Loucy (cell line): ENCODE measurements around the gene TMEM87B.

ENCODE experiments used
- H2AFZ ChIP-seq: fragments of 200-600 bp; sonication (generic); 2 replicates; pipeline ENCODE4 v1.6.0; 2016; ENCODE audit warnings: antibody characterized with exemption, mild to moderate bottlenecking, low read length, moderate library complexity
- H3F3A ChIP-seq: fragments of 200-600 bp; 2 replicates; pipeline ENCODE4 v1.6.0; 2016; ENCODE audit warnings: antibody characterized with exemption, low read depth, mild to moderate bottlenecking
- H3K27me3 ChIP-seq: fragments of 200-600 bp; sonication (generic); 2 replicates; pipeline ENCODE4 v1.6.1; 2014; ENCODE audit warnings: low read length, mild to moderate bottlenecking; ENCODE audit not compliant: insufficient read depth, poor library complexity, severe bottlenecking
- H3K36me3 ChIP-seq: fragments of 200-600 bp; sonication (generic); 2 replicates; pipeline ENCODE4 v1.6.1; 2016; ENCODE audit warnings: low read length; ENCODE audit not compliant: insufficient read depth
- H3K4me1 ChIP-seq: fragments of 200-600 bp; sonication (generic); 2 replicates; pipeline ENCODE4 v1.5.1; 2014; ENCODE audit warnings: low read length, mild to moderate bottlenecking; ENCODE audit not compliant: insufficient read depth, poor library complexity, severe bottlenecking
- H3K4me2 ChIP-seq: fragments of 200-600 bp; sonication (generic); 2 replicates; pipeline ENCODE4 v1.6.0; 2014; ENCODE audit warnings: antibody characterized with exemption, low read length, low read depth, mild to moderate bottlenecking; ENCODE audit not compliant: poor library complexity, severe bottlenecking
- H3K4me3 ChIP-seq: fragments of 200-600 bp; sonication (generic); 2 replicates; pipeline ENCODE4 v1.5.1; 2014; ENCODE audit warnings: low read length, mild to moderate bottlenecking, mixed read lengths; ENCODE audit not compliant: poor library complexity, severe bottlenecking
- H3K79me2 ChIP-seq: fragments of 200-600 bp; sonication (generic); 2 replicates; pipeline ENCODE4 v1.6.1; 2014; ENCODE audit warnings: low read length; ENCODE audit not compliant: insufficient read depth
- H3K9ac ChIP-seq: fragments of 200-600 bp; sonication (generic); 2 replicates; pipeline ENCODE4 v1.6.0; 2014; ENCODE audit warnings: mild to moderate bottlenecking, low read depth, low read length, moderate library complexity; ENCODE audit not compliant: poor library complexity, severe bottlenecking
- H3K9me2 ChIP-seq: fragments of 200-600 bp; sonication (generic); replicated peaks from 2 replicates; pipeline ENCODE4 v1.6.1; 2016; ENCODE audit warnings: low read depth, low read length, mixed read lengths
- H3K9me3 ChIP-seq: fragments of 200-600 bp; sonication (generic); 2 replicates; pipeline ENCODE4 v1.6.1; 2014; ENCODE audit warnings: mild to moderate bottlenecking, antibody characterized with exemption, low read length, low read depth; ENCODE audit not compliant: insufficient read depth
- H4K20me1 ChIP-seq: fragments of 200-600 bp; sonication (generic); 2 replicates; pipeline ENCODE4 v1.6.0; 2014; ENCODE audit warnings: antibody characterized with exemption, low read length, mild to moderate bottlenecking; ENCODE audit not compliant: insufficient read depth, poor library complexity, severe bottlenecking
- EZH2phosphoT487 ChIP-seq: fragments of 200-600 bp; IDR thresholded peaks from 2 replicates; pipeline ENCODE4 v1.6.1; 2018; ENCODE audit warnings: antibody characterized with exemption, mild to moderate bottlenecking, moderate library complexity, borderline replicate concordance
- TF ChIP-seq, protein P1 (sequence below): fragments of 200-600 bp; sonication (generic); conservative IDR thresholded peaks from 2 replicates; pipeline ENCODE4 v1.5.1; 2014; ENCODE audit warnings: mild to moderate bottlenecking, antibody characterized with exemption, low read length

The TMEM87B gene

DNA sequence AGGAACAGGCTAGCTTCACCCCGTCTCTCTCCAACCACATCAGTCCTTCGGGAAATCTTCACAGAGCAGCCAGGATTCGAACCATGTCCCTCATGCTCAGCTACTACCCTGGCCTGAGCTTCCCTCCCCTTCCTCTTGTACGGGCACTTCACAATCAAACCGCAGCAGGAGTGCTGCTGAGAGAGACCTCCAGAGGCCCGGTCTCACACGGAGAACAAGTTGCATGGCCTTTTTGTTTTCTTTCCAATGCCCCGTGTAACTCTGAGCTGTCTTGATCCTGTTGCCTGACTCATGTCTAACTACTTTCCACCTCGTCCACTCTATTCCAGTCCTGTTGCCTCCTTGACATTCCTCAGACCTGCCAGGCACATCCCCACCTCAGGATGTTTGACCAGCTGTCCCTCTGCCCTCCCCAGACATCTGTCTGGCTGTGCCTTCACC, 108.5 kb downstream of the TMEM87B start:
- no peaks in the 10 kb centered on the region for H4K20me1 ChIP-seq
- H3K9me3 ChIP-seq: no peaks in the 10 kb centered on the region
- H3K9ac ChIP-seq: no peak overlapping the region
- H3K9me2 ChIP-seq: no peaks in the 10 kb centered on the region
- no peak overlapping the region for H3K4me2 ChIP-seq
- no peaks in the 10 kb centered on the region for H3K27me3 ChIP-seq
- H3K36me3 ChIP-seq: no peaks in the 10 kb centered on the region
- H3K4me1 ChIP-seq: peaks cover 3% of the 10 kb centered on the region
- no peak overlapping the region for H3K4me3 ChIP-seq
- TF ChIP-seq, protein P1, sequence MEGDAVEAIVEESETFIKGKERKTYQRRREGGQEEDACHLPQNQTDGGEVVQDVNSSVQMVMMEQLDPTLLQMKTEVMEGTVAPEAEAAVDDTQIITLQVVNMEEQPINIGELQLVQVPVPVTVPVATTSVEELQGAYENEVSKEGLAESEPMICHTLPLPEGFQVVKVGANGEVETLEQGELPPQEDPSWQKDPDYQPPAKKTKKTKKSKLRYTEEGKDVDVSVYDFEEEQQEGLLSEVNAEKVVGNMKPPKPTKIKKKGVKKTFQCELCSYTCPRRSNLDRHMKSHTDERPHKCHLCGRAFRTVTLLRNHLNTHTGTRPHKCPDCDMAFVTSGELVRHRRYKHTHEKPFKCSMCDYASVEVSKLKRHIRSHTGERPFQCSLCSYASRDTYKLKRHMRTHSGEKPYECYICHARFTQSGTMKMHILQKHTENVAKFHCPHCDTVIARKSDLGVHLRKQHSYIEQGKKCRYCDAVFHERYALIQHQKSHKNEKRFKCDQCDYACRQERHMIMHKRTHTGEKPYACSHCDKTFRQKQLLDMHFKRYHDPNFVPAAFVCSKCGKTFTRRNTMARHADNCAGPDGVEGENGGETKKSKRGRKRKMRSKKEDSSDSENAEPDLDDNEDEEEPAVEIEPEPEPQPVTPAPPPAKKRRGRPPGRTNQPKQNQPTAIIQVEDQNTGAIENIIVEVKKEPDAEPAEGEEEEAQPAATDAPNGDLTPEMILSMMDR: no peak
- TF ChIP-seq EZH2phosphoT487: no peak
- H3K79me2 ChIP-seq: no peaks in the 10 kb centered on the region
- H2AFZ ChIP-seq: no peak overlapping the region
- no peaks in the 10 kb centered on the region for H3F3A ChIP-seq

DNA sequence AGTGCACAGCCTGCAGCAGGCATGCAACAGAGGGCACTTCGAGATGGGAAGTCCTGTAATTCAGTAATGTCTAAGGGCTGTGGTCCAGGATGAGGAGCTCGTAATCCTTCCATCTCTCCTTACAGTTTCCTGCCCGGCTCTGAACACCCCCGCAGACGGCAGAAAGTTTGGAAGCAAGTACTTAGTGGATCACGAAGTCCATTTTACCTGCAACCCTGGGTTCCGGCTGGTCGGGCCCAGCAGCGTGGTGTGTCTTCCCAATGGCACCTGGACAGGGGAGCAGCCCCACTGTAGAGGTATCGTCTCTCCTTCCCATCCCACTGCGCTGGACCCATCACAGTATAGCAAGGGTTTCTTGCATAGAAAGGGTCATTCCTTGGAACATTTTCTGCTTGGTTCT, 109.8 kb downstream of the TMEM87B start:
- H3K9me3 ChIP-seq: no peaks in the 10 kb centered on the region
- H3K4me2 ChIP-seq: no peak overlapping the region
- no peak overlapping the region for H2AFZ ChIP-seq
- H3F3A ChIP-seq: no peaks in the 10 kb centered on the region
- no peaks in the 10 kb centered on the region for H3K27me3 ChIP-seq
- H3K4me3 ChIP-seq: no peak overlapping the region
- H4K20me1 ChIP-seq: no peaks in the 10 kb centered on the region
- H3K36me3 ChIP-seq: no peaks in the 10 kb centered on the region
- no peaks in the 10 kb centered on the region for H3K79me2 ChIP-seq
- no peak overlapping the region for H3K9ac ChIP-seq
- H3K4me1 ChIP-seq: peaks cover 6% of the 10 kb centered on the region
- H3K9me2 ChIP-seq: no peaks in the 10 kb centered on the region
- TF ChIP-seq, protein P1: no peak
- TF ChIP-seq EZH2phosphoT487: no peak

DNA sequence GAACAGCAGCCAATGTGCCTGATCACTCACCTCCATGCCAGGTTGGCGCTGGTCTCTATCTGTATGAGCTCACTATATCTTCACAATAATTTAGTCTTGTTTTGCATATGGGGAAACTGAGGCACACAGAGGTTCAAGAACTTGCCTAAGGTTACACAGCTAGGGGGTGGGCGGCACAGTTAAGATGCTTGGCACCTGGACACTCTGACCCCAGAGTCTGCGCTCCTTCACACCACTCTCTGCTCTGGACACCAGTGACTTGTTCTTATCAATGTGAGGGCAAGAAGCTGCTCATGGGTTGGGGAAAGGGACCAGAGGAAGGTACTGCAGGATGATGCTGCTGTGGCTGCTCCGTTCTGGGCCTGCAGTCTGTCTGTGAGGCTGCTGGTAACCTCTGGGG, 110.2 kb downstream of the TMEM87B start:
- no peak overlapping the region for H3K4me3 ChIP-seq
- TF ChIP-seq EZH2phosphoT487: no peak
- TF ChIP-seq, protein P1: no peak
- H2AFZ ChIP-seq: no peak overlapping the region
- no peaks in the 10 kb centered on the region for H3F3A ChIP-seq
- H3K27me3 ChIP-seq: no peaks in the 10 kb centered on the region
- H3K4me1 ChIP-seq: peaks cover 6% of the 10 kb centered on the region
- H3K9me3 ChIP-seq: no peaks in the 10 kb centered on the region
- H4K20me1 ChIP-seq: no peaks in the 10 kb centered on the region
- no peaks in the 10 kb centered on the region for H3K9me2 ChIP-seq
- no peaks in the 10 kb centered on the region for H3K79me2 ChIP-seq
- no peaks in the 10 kb centered on the region for H3K36me3 ChIP-seq
- H3K4me2 ChIP-seq: no peak overlapping the region
- no peak overlapping the region for H3K9ac ChIP-seq
